PC-9 (cell line): ENCODE data around the gene ZNF662. TPM values are rescaled to one million over a fixed set of nuclear protein-coding genes. Genes with fewer than 3 reads are reported as not detected.

ENCODE experiments used
- BruUV-seq: library from RNA; stranded (reverse); fragments of 400-500 nt; replicated peaks from 2 replicates; lab custom pipeline; 2021; lab: Mats Ljungman, UMichigan
- CTCF ChIA-PET: fragments of 300-600 bp; sonication (Branson Sonifier 250); formaldehyde crosslinking; loops from one replicate; lab custom pipeline; 2022; ENCODE audit warnings: antibody characterized with exemption; lab: Charles Lee
- POLR2A ChIA-PET: fragments of 300-600 bp; sonication (Branson Sonifier 250); formaldehyde crosslinking; loops from one replicate; lab custom pipeline; 2022; ENCODE audit warnings: antibody characterized with exemption; ENCODE audit not compliant: unreplicated experiment; lab: Charles Lee
- DNase-seq, 2 experiments: peaks; one replicate each; pipeline versions ENCODE4 v3.0.0 to v3.0.0-alpha.2; 2015 to 2022; ENCODE audit warnings: mixed read lengths in 1 of 2
- H2AFZ ChIP-seq: fragments of 200-600 bp; sonication (generic); 2 replicates; pipeline ENCODE4 v1.8.1; 2017; ENCODE audit warnings: antibody characterized with exemption
- H3F3A ChIP-seq: fragments of 200-600 bp; sonication (generic); 2 replicates; pipeline ENCODE4 v1.8.1; 2017; ENCODE audit warnings: antibody characterized with exemption, mild to moderate bottlenecking, low read depth; ENCODE audit not compliant: insufficient read depth
- H3K27ac ChIP-seq: fragments of 200-600 bp; sonication (generic); 2 replicates; pipeline ENCODE4 v1.6.1; 2016; ENCODE audit warnings: mixed run types
- H3K27me3 ChIP-seq: fragments of 200-600 bp; sonication (generic); 2 replicates; pipeline ENCODE4 v1.6.1; 2016; ENCODE audit warnings: low read depth, mixed run types; ENCODE audit not compliant: insufficient read depth
- H3K36me3 ChIP-seq: fragments of 200-600 bp; sonication (generic); 2 replicates; pipeline ENCODE4 v1.6.1; 2016; ENCODE audit warnings: low read depth, mixed run types
- H3K4me1 ChIP-seq: fragments of 200-600 bp; sonication (generic); replicated peaks from 2 replicates; pipeline ENCODE4 v1.6.1; 2016; ENCODE audit warnings: mixed run types; ENCODE audit not compliant: insufficient read depth
- H3K4me2 ChIP-seq: fragments of 200-600 bp; sonication (generic); 2 replicates; pipeline ENCODE4 v1.6.1; 2017; ENCODE audit warnings: mixed run types
- H3K4me3 ChIP-seq: fragments of 200-600 bp; sonication (generic); 2 replicates; pipeline ENCODE4 v1.6.1; 2016; ENCODE audit warnings: mixed run types
- H3K79me2 ChIP-seq: fragments of 200-600 bp; sonication (generic); 2 replicates; pipeline ENCODE4 v1.6.1; 2017; ENCODE audit warnings: low read depth, mixed run types
- H3K9me2 ChIP-seq: fragments of 200-600 bp; sonication (generic); 2 replicates; pipeline ENCODE4 v1.8.1; 2017; ENCODE audit warnings: mild to moderate bottlenecking; ENCODE audit not compliant: insufficient read depth
- H3K9me3 ChIP-seq: fragments of 200-600 bp; sonication (generic); 2 replicates; pipeline ENCODE4 v1.8.1; 2016; ENCODE audit warnings: low read depth; ENCODE audit not compliant: insufficient read depth
- H4K20me1 ChIP-seq: fragments of 200-600 bp; sonication (generic); 2 replicates; pipeline ENCODE4 v1.8.1; 2017; ENCODE audit not compliant: insufficient read depth
- CTCF ChIP-seq: fragments of 200-600 bp; sonication (generic); conservative IDR thresholded peaks from 2 replicates; pipeline ENCODE4 v1.6.1; 2017; ENCODE audit warnings: mixed run types, antibody characterized with exemption, mild to moderate bottlenecking, moderate library complexity
- EZH2 ChIP-seq: fragments of 200-600 bp; sonication (generic); IDR thresholded peaks from 2 replicates; pipeline ENCODE4 v1.8.0; 2017; ENCODE audit warnings: antibody characterized with exemption, low read depth
- intact Hi-C: fragments of 100-400 bp; cut with micrococcal nuclease; formaldehyde crosslinking; loops from one replicate; pipeline ENCODE4 v1.10.0; 2022; ENCODE audit not compliant: unreplicated experiment
- total RNA-seq: library from RNA; stranded (reverse); gene quantifications from 2 replicates; pipeline ENCODE4 v1.2.3, GENCODE V29; 2021

Gene ZNF662
- total RNA-seq, 1 experiment from 2014 or later = 9.2 TPM

GRCh38 chr3:42871592-42872196, 34.2 kb upstream of the ZNF662 start:
- Histone ChIP-seq H3K27me3 (no peaks in the 10 kb centered on the region), H2AFZ (no peak overlapping the region), H3K36me3 (no peaks in the 10 kb centered on the region), H3K9me3 (no peaks in the 10 kb centered on the region), H4K20me1 (no peaks in the 10 kb centered on the region), H3K4me3 (no peak overlapping the region), H3K27ac (no peak overlapping the region), H3F3A (no peaks in the 10 kb centered on the region), H3K4me2 (no peak overlapping the region), H3K4me1 (no peaks in the 10 kb centered on the region), H3K9me2 (no peaks in the 10 kb centered on the region), H3K79me2 (no peaks in the 10 kb centered on the region)
- CTCF ChIA-PET = no interaction called here
- BruUV-seq = no TSS peak
- POLR2A ChIA-PET = no interaction called here
- TF ChIP-seq EZH2 (no peak), CTCF (no peak)
- DNase-seq = no peak
- intact Hi-C loops = no loop called here

GRCh38 chr3:42872718-42873117, 33.2 kb upstream of the ZNF662 start:
- no peaks in the 10 kb centered on the region for H3F3A ChIP-seq
- TF ChIP-seq EZH2 (no peak), CTCF (no peak)
- H3K27ac ChIP-seq = no peak overlapping the region
- no peak overlapping the region for H3K4me3 ChIP-seq
- no peaks in the 10 kb centered on the region for H3K27me3 ChIP-seq
- no peaks in the 10 kb centered on the region for H3K9me2 ChIP-seq
- no TSS peak for BruUV-seq
- no peaks in the 10 kb centered on the region for H4K20me1 ChIP-seq
- no peaks in the 10 kb centered on the region for H3K79me2 ChIP-seq
- ChIA-PET CTCF (no interaction called here), POLR2A (no interaction called here)
- no peaks in the 10 kb centered on the region for H3K9me3 ChIP-seq
- intact Hi-C loops = no loop called here
- no peaks in the 10 kb centered on the region for H3K4me1 ChIP-seq
- DNase-seq = no peak
- no peaks in the 10 kb centered on the region for H3K36me3 ChIP-seq
- H2AFZ ChIP-seq = no peak overlapping the region
- H3K4me2 ChIP-seq = no peak overlapping the region

GRCh38 chr3:42873221-42873982, 32.5 kb upstream of the ZNF662 start:
- no peaks in the 10 kb centered on the region for H3K9me2 ChIP-seq
- intact Hi-C loops = no loop called here
- H2AFZ ChIP-seq = no peak overlapping the region
- TF ChIP-seq CTCF (no peak), EZH2 (no peak)
- no peak overlapping the region for H3K4me2 ChIP-seq
- H3K27ac ChIP-seq = no peak overlapping the region
- no peaks in the 10 kb centered on the region for H3K9me3 ChIP-seq
- H3K79me2 ChIP-seq = no peaks in the 10 kb centered on the region
- H3K27me3 ChIP-seq = no peaks in the 10 kb centered on the region
- H3K4me3 ChIP-seq = no peak overlapping the region
- CTCF ChIA-PET = no interaction called here
- no peak for DNase-seq
- H3F3A ChIP-seq = no peaks in the 10 kb centered on the region
- POLR2A ChIA-PET = no interaction called here
- no peaks in the 10 kb centered on the region for H4K20me1 ChIP-seq
- no peaks in the 10 kb centered on the region for H3K36me3 ChIP-seq
- no peaks in the 10 kb centered on the region for H3K4me1 ChIP-seq
- no TSS peak for BruUV-seq
